ENCODE results near the gene ZNF519.

The ZNF519 gene

GRCh38 chr18:14092625-14093306 lies 39.5 kb downstream of the ZNF519 start:
- DNase-seq = no peak

- DNase-seq = no peak
Measured at GRCh38 chr18:14089781-14090180, 42.5 kb downstream of the ZNF519 start.

DNA sequence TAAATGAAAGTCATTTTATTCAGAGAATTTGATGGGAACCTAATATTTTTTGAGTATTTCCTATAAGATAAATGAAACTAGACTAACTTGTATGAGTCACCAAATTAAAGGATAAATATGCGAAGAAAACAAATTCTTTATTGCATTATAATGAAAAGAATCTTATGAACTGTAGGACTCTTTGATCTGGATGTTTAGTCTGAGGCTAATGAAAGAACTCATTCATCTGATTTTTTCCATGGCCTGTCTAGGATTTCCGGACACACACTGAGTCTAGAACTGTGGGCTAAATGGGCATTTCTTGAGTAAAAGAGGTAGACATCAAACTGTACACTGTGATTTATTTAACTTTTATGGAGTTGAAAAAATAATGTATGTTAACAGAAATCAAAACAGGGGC lies 43.0 kb downstream of the ZNF519 start:
- no peak for DNase-seq

- DNase-seq = no peak
Measured at GRCh38 chr18:14086458-14087231, 45.6 kb downstream of the ZNF519 start.

DNA sequence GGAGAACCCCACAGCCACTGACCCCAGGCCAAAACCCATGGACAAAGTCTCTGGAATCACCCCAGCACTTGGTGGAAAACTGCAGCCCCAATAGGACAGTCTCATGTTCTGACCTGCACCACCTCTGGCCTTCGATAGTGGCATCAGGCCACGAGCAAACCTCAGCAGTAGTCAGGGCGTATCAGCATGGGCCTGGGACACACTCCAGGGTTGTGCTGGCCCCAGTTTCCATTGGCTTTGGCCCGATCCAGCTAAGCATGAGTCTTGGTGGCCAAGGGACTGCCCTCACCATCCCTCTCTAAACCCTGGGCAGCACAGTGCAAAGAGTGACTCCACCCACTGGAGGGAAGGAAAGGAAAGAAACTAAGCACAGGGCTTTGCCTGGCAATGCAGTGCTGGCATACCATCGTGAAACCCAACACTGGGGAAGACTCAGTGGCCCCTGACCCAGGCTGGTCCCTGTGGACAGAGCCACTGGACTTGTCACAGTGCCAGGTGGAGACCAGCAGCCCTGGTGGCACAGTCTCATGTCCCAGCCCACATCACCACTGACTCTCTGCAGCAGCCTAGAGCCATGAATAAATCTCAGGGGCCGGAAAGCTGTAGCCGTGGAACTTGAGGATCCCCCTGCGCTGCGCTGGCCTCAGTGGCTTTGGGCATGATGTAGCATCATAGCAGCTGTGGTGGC lies 46.3 kb downstream of the ZNF519 start:
- DNase-seq = no peak

DNA sequence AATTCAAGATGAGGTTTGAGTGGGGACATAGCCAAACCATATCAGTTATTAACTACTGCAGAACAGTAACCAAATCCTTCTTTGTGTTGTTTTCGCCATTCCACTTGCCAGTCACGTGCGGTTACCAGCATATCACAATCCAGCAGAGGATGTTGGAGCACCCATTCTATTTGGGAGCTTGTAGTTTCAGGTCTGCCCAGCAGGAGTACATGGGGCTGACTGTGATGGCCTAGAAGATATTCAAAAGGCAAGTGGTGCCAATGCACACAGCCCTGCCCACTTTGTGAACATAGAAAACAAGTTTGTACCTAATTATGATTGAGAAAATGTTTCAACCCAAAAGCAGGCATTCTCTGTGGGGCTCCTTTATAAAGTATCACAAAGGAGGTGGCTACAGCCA lies 57.0 kb downstream of the ZNF519 start:
- no peak for DNase-seq

DNA sequence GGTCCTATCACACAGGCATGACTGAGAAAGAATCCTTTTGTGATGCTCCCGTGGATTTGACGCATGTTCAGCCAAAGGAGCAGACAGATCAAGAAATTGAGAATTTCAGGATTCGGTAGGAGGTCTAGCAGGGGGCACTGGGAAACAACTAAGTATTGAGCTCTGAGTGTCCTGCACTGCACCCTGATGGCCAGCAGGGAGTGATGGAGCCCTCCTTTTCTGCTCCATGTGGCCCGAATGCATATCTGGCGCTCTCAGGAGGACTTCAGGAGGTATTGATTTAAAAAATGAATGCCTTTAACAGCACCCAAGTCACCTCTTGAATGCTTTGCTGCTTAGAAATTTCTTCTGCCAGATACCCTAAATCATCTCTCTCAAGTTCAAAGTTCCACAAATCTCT lies 58.0 kb downstream of the ZNF519 start:
- no peak for DNase-seq

DNA sequence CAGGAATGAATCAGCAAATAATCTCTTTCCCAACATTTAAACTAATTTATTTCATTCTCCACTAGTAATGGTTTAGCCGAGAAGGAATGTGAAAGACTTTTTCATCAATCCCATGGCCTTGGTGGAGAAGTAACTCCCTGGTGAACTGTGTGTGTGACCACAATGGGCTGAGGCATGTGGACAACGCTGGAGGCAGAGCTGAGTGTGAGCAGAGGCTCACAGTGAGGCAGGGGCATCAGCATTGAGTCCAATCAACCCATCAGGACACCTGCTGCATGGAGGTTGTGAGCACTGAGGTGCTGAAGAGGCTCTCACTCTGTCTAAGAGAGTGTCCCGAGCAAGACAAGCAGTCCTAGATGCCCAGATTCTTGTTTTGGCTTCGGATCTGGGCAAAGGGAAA lies 78.6 kb downstream of the ZNF519 start:
- DNase-seq = no peak
